Fibroblast of the aortic adventitia (primary cell): ENCODE results near the gene PCDHGA2. TPM values are rescaled to one million over a fixed set of nuclear protein-coding genes. Genes with fewer than 3 reads are reported as not detected.

Experiments
- DNase-seq: peaks from one replicate; pipeline ENCODE4 v3.0.0-alpha.2; 2010; ENCODE audit warnings: low read depth
- H3K4me3 ChIP-seq: 2 replicates; pipeline ENCODE4 v1.5.1; 2011; ENCODE audit warnings: low read depth, mild to moderate bottlenecking, control low read depth, low read length, moderate library complexity
- total RNA-seq: library from RNA; depleted of rRNA; stranded (reverse); fragments of >200 nt; gene quantifications from 2 replicates; pipeline ENCODE4 v1.2.3, GENCODE V29; 2012; ENCODE audit warnings: low replicate concordance
- TF ChIP-seq, protein P1 (sequence below): IDR thresholded peaks from 2 replicates; pipeline ENCODE4 v1.5.1; 2011; ENCODE audit warnings: mild to moderate bottlenecking, low read length, control low read depth, inconsistent platforms; ENCODE audit not compliant: insufficient read depth

Gene PCDHGA2
- total RNA-seq, 1 donor, result 3.9 TPM

DNA sequence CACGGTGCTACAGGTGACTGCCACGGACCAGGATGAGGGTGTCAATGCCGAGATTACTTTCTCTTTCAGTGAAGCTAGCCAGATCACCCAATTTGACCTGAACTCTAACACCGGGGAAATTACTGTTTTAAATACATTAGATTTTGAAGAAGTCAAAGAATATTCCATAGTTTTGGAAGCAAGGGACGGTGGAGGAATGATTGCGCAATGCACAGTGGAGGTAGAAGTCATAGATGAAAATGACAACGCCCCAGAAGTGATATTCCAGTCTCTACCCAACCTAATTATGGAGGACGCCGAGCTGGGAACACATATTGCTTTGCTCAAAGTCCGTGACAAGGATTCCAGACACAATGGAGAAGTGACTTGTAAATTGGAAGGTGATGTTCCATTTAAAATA is 50.1 kb downstream of the PCDHGA2 start:
- H3K4me3 ChIP-seq, result no peak overlapping the region
- DNase-seq, result no peak
- TF ChIP-seq, protein P1, sequence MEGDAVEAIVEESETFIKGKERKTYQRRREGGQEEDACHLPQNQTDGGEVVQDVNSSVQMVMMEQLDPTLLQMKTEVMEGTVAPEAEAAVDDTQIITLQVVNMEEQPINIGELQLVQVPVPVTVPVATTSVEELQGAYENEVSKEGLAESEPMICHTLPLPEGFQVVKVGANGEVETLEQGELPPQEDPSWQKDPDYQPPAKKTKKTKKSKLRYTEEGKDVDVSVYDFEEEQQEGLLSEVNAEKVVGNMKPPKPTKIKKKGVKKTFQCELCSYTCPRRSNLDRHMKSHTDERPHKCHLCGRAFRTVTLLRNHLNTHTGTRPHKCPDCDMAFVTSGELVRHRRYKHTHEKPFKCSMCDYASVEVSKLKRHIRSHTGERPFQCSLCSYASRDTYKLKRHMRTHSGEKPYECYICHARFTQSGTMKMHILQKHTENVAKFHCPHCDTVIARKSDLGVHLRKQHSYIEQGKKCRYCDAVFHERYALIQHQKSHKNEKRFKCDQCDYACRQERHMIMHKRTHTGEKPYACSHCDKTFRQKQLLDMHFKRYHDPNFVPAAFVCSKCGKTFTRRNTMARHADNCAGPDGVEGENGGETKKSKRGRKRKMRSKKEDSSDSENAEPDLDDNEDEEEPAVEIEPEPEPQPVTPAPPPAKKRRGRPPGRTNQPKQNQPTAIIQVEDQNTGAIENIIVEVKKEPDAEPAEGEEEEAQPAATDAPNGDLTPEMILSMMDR, result no peak

DNA sequence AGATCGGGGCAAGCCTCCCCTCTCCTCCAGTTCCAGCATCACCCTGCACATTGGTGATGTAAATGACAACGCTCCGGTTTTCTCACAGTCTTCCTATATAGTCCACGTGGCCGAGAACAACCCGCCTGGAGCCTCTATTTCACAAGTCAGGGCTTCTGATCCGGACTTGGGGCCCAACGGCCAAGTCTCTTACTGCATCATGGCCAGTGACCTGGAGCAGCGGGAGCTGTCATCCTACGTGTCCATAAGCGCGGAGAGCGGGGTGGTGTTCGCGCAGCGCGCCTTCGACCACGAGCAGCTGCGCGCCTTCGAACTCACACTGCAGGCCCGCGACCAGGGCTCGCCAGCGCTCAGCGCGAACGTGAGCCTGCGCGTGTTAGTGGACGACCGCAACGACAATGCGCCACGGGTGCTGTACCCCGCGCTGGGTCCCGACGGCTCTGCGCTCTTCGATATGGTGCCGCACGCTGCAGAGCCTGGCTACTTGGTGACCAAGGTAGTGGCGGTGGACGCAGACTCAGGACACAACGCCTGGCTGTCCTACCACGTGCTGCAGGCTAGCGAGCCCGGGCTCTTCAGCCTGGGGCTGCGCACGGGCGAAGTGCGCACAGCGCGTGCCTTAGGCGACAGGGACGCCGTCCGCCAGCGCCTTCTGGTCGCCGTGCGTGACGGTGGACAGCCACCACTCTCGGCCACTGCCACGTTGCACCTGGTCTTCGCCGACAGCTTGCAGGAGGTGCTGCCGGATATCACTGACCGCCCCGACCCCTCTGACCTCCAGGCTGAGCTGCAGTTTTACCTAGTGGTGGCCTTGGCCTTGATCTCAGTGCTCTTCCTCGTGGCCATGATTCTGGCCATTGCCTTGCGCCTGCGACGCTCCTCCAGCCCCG is 50.8 kb downstream of the PCDHGA2 start:
- DNase-seq, result no peak
- TF ChIP-seq, protein P1, result no peak

DNA sequence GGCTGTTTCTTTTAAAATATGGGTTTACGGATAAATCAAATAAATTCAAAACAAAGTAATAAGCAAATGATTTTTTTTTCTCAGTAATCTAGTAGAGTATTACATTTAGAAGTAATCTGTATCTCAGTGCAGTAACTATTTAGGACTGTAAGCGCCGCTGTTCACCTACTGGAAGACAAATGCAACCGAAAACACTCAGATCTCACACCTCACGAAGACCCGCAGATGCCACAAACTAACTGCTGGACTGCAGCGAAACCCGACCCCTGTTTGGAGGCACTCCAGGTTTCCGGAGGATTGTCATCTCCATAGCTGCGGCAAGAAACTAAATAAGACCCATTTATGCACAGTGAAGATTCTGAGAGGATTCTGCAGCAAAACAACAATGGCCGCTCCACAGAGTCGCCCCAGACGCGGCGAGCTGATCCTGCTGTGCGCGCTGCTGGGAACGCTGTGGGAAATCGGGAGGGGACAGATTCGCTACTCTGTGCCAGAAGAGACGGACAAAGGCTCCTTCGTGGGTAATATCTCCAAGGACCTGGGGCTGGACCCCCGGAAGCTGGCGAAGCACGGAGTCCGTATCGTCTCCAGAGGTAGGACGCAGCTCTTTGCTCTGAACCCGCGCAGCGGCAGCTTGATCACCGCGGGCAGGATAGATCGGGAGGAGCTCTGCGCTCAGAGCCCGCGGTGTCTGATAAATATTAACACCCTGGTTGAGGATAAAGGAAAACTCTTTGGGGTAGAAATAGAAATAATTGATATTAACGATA is 54.1 kb downstream of the PCDHGA2 start, which contains the start of gene PCDHGA8:
PCDHGA8 (plus strand) TSS at position 205 of the 770 bp plus-strand sequence; CDS start at position 386, 181 bp downstream.
- peak within 1 kb of the TSS; percentile 1 for H3K4me3 ChIP-seq
- DNase-seq, result peak; percentile 30
- TF ChIP-seq, protein P1, result peak; percentile 27

More for the DNA sequence above, 50.8 kb downstream of the PCDHGA2 start:
- H3K4me3 ChIP-seq, result no peak overlapping the region

Other genes starting within 250 kb of the PCDHGA2 start
- gene PCDHB2, start 244.1 kb upstream of the PCDHGA2 start, total RNA-seq, result 0.36 and 0.82 TPM in 2 replicates
- gene PCDHB3, start 238.3 kb upstream of the PCDHGA2 start, total RNA-seq, result 0.27 and 0.74 TPM in 2 replicates
- 0.09 and 0.65 TPM in 2 replicates for gene PCDHB4, start 216.9 kb upstream of the PCDHGA2 start, total RNA-seq
- 0.45 and 0.57 TPM in 2 replicates for gene PCDHB5, start 203.6 kb upstream of the PCDHGA2 start, total RNA-seq
- 0.18 TPM in 1 of 2 replicates, not detected in the other for gene PCDHB6, start 188.7 kb upstream of the PCDHGA2 start, total RNA-seq
- 0.63 and 0.98 TPM in 2 replicates for gene PCDHB7, start 166.1 kb upstream of the PCDHGA2 start, total RNA-seq
- gene PCDHB8, start 161.0 kb upstream of the PCDHGA2 start, total RNA-seq, result 0.16 and 0.27 TPM in 2 replicates
- 0.25 and 0.36 TPM in 2 replicates for gene PCDHB16, start 156.4 kb upstream of the PCDHGA2 start, total RNA-seq
- gene PCDHB9, start 151.6 kb upstream of the PCDHGA2 start, total RNA-seq, result 0.41 and 1.2 TPM in 2 replicates
- 0.36 and 0.41 TPM in 2 replicates for gene PCDHB10, start 146.4 kb upstream of the PCDHGA2 start, total RNA-seq
- gene PCDHB11, start 139.1 kb upstream of the PCDHGA2 start, total RNA-seq, result 0.08 and 0.27 TPM in 2 replicates
- gene PCDHB12, start 130.0 kb upstream of the PCDHGA2 start, total RNA-seq, result 0.18 and 0.25 TPM in 2 replicates
- 0.27 and 0.65 TPM in 2 replicates for gene PCDHB13, start 124.8 kb upstream of the PCDHGA2 start, total RNA-seq
- 0.45 and 0.74 TPM in 2 replicates for gene PCDHB14, start 115.4 kb upstream of the PCDHGA2 start, total RNA-seq
- gene PCDHB15, start 93.4 kb upstream of the PCDHGA2 start, total RNA-seq, result 0.09 TPM in 1 of 2 replicates, not detected in the other
- 0.72 TPM in 1 of 2 replicates, not detected in the other for gene SLC25A2, start 34.7 kb upstream of the PCDHGA2 start, total RNA-seq
- 62.1 and 66.0 TPM in 2 replicates for gene TAF7, start 18.0 kb upstream of the PCDHGA2 start, total RNA-seq
- gene PCDHGA1, start 8.2 kb upstream of the PCDHGA2 start, total RNA-seq, result 0.90 and 1.4 TPM in 2 replicates
- gene PCDHGA3, start 5.1 kb downstream of the PCDHGA2 start, total RNA-seq, result 1.1 and 4.4 TPM in 2 replicates
- gene PCDHGB1, start 11.3 kb downstream of the PCDHGA2 start, total RNA-seq, result 3.1 and 4.2 TPM in 2 replicates
- 3.7 and 9.9 TPM in 2 replicates for gene PCDHGA4, start 16.3 kb downstream of the PCDHGA2 start, total RNA-seq
- gene PCDHGB2, start 21.2 kb downstream of the PCDHGA2 start, total RNA-seq, result 1.3 and 5.7 TPM in 2 replicates
- 1.7 and 3.5 TPM in 2 replicates for gene PCDHGA5, start 25.4 kb downstream of the PCDHGA2 start, total RNA-seq
- gene PCDHGB3, start 31.5 kb downstream of the PCDHGA2 start, total RNA-seq, result 7.7 and 9.6 TPM in 2 replicates
- 3.9 and 7.4 TPM in 2 replicates for gene PCDHGA6, start 35.1 kb downstream of the PCDHGA2 start, total RNA-seq
- gene PCDHGA7, start 44.0 kb downstream of the PCDHGA2 start, total RNA-seq, result 2.9 and 8.4 TPM in 2 replicates
- 9.0 and 17.4 TPM in 2 replicates for gene PCDHGB4, start 48.9 kb downstream of the PCDHGA2 start, total RNA-seq
- gene PCDHGA8, start 53.9 kb downstream of the PCDHGA2 start, total RNA-seq, result 2.5 and 3.8 TPM in 2 replicates
- gene PCDHGB5, start 59.2 kb downstream of the PCDHGA2 start, total RNA-seq, result 8.5 and 19.9 TPM in 2 replicates
- gene PCDHGA9, start 64.0 kb downstream of the PCDHGA2 start, total RNA-seq, result 4.1 and 7.3 TPM in 2 replicates
- gene PCDHGB6, start 69.3 kb downstream of the PCDHGA2 start, total RNA-seq, result 3.8 and 5.8 TPM in 2 replicates
- 10.6 and 22.2 TPM in 2 replicates for gene PCDHGA10, start 74.2 kb downstream of the PCDHGA2 start, total RNA-seq
- 16.7 and 22.1 TPM in 2 replicates for gene PCDHGB7, start 78.9 kb downstream of the PCDHGA2 start, total RNA-seq
- 7.6 and 17.8 TPM in 2 replicates for gene PCDHGA11, start 82.3 kb downstream of the PCDHGA2 start, total RNA-seq
- gene PCDHGA12, start 91.7 kb downstream of the PCDHGA2 start, total RNA-seq, result 39.7 and 50.5 TPM in 2 replicates
- 53.7 and 97.7 TPM in 2 replicates for gene PCDHGC3, start 137.2 kb downstream of the PCDHGA2 start, total RNA-seq
- 2.5 and 5.2 TPM in 2 replicates for gene PCDHGC4, start 146.3 kb downstream of the PCDHGA2 start, total RNA-seq
- gene PCDHGC5, start 150.3 kb downstream of the PCDHGA2 start, total RNA-seq, result 7.0 and 10.5 TPM in 2 replicates